RWPE1 (cell line): ENCODE results near the gene MDFIC.

Experiments
- CTCF ChIA-PET: fragments of 350-600 bp; sonication (Branson Sonifier 250); formaldehyde crosslinking; extraction: SDS; loops from one replicate; lab custom pipeline; 2021; lab: Yijun Ruan, JAX
- POLR2A ChIA-PET: fragments of 400-600 bp; formaldehyde crosslinking; extraction: SDS; loops from one replicate; lab custom pipeline; 2020; ENCODE audit warnings: antibody characterized with exemption; ENCODE audit not compliant: low non-redundant PET; lab: Yijun Ruan, JAX
- DNase-seq: peaks from one replicate; pipeline ENCODE4 v3.0.0; 2012; ENCODE audit warnings: low spot score
- H3K27ac ChIP-seq: fragments of 450-650 bp; 2 replicates; pipeline ENCODE4 v1.5.1; 2017
- CTCF ChIP-seq: fragments of 450-650 bp; conservative IDR thresholded peaks from 2 replicates; pipeline ENCODE4 v1.5.1; 2017; ENCODE audit warnings: low read depth, mild to moderate bottlenecking

The MDFIC gene

GRCh38 chr7:114930829-114931655, 9.1 kb downstream of the MDFIC start:
- no peak for DNase-seq
- CTCF ChIA-PET: interaction anchor here (0.6 kb wide), 1 partner anchor 64 kb away, joined by 3 read pairs; no protein-coding TSS in a partner anchor
- no peak overlapping the region for H3K27ac ChIP-seq

GRCh38 chr7:114931656-114932011, 9.7 kb downstream of the MDFIC start:
- POLR2A ChIA-PET: no interaction called here
- DNase-seq: no peak
- TF ChIP-seq CTCF: no peak
- CTCF ChIA-PET: no interaction called here
- no peak overlapping the region for H3K27ac ChIP-seq

More at GRCh38 chr7:114930829-114931655, 9.1 kb downstream of the MDFIC start:
- POLR2A ChIA-PET: no interaction called here
- no peak for TF ChIP-seq CTCF

- DNase-seq: no peak
- CTCF ChIA-PET: interaction anchor here (0.6 kb wide), 1 partner anchor 47 kb away, joined by 3 read pairs; no protein-coding TSS in a partner anchor
Measured at GRCh38 chr7:114932991-114933390, 11.1 kb downstream of the MDFIC start.

GRCh38 chr7:114933658-114934057, 11.8 kb downstream of the MDFIC start:
- no peak overlapping the region for H3K27ac ChIP-seq
- no peak for TF ChIP-seq CTCF
- POLR2A ChIA-PET: no interaction called here
- DNase-seq: no peak
- CTCF ChIA-PET: interaction anchor here (0.6 kb wide), 2 partner anchors 20 to 991 kb away, joined by 3 read pairs; no protein-coding TSS in a partner anchor

More at GRCh38 chr7:114932991-114933390, 11.1 kb downstream of the MDFIC start:
- POLR2A ChIA-PET: no interaction called here
- TF ChIP-seq CTCF: no peak
- H3K27ac ChIP-seq: no peak overlapping the region

- H3K27ac ChIP-seq: no peak overlapping the region
- CTCF ChIA-PET: interaction anchor here (0.6 kb wide), 1 partner anchor 20 kb away, joined by 3 read pairs; no protein-coding TSS in a partner anchor
Measured at GRCh38 chr7:114934086-114934485, 12.2 kb downstream of the MDFIC start.

GRCh38 chr7:114934713-114935112, 12.8 kb downstream of the MDFIC start:
- no peak overlapping the region for H3K27ac ChIP-seq
- ChIA-PET POLR2A (no interaction called here), CTCF (interaction anchor here (0.7 kb wide), 1 partner anchor 280 kb away, joined by 3 read pairs; no protein-coding TSS in a partner anchor)
- TF ChIP-seq CTCF: no peak
- DNase-seq: no peak

More at GRCh38 chr7:114934086-114934485, 12.2 kb downstream of the MDFIC start:
- DNase-seq: no peak
- POLR2A ChIA-PET: no interaction called here
- TF ChIP-seq CTCF: no peak
